Muscle layer of colon (tissue), 2 donors: ENCODE results near the gene ADPGK.

Source experiments
- H3K27ac ChIP-seq: one replicate; pipeline ENCODE4 v1.7.0; 2013; ENCODE audit warnings: low read depth, mild to moderate bottlenecking, low read length, moderate library complexity
- H3K27me3 ChIP-seq, 2 donors: one replicate each; pipeline ENCODE4 v1.7.0; 2013; ENCODE audit warnings: low read length in 2 of 2, mild to moderate bottlenecking in 2 of 2; ENCODE audit not compliant: insufficient read depth in 2 of 2, control insufficient read depth in 1 of 2
- H3K36me3 ChIP-seq: one replicate; pipeline ENCODE4 v1.7.0; 2013; ENCODE audit warnings: mild to moderate bottlenecking, low read length; ENCODE audit not compliant: insufficient read depth
- H3K4me1 ChIP-seq: one replicate; pipeline ENCODE4 v1.7.0; 2013; ENCODE audit warnings: mild to moderate bottlenecking, low read length; ENCODE audit not compliant: insufficient read depth
- H3K4me3 ChIP-seq, 2 donors: one replicate each; pipeline ENCODE4 v1.7.0; 2013; ENCODE audit warnings: low read length in 2 of 2, low read depth in 1 of 2, mild to moderate bottlenecking in 1 of 2, moderate library complexity in 1 of 2
- H3K9ac ChIP-seq: one replicate; pipeline ENCODE4 v1.7.0; 2013; ENCODE audit warnings: low read length
- H3K9me3 ChIP-seq: one replicate; pipeline ENCODE4 v1.7.0; 2013; ENCODE audit warnings: mild to moderate bottlenecking, low read length
- donor health status: abdominal sarcoma.
- donor health status: Adenocarcinoma of cecum.

The ADPGK gene

DNA sequence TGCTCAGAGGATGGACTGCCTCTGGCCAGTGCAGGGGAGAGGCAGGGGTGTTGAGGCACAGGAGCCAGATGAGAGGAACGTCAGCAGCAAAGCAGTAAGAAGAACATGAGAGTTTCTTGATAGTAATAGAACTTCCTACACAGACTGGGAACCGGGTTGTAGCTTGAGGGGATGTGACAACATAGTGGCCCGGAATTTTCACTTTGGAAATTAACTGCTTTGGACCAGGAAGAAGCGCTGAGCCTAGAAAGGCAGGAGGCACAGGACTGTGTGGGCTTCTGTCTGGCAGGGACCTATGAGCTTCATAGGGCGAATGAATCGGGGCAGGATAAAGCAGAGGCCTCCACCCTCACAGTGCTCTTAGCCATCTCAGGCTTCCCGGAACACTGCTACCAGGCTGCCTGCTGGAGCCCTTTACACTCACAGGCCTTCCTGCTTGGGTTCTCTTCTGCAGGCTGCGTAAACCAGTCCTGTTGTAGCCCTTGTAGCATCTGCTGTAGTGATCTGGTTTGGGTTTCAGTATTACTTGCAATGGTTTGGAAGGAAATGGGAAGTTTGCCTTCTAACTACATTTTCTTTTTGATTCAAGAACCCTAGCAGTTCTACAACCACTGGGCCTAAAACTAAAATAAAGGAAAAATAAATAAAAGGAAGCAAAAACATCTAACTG, 3.3 kb upstream of the ADPGK start:
- Histone ChIP-seq H3K9me3 (no peaks in the 10 kb centered on the region), H3K4me3 (no peak overlapping the region), H3K36me3 (no peaks in the 10 kb centered on the region), H3K27me3 (no peaks in the 10 kb centered on the region), H3K4me1 (peaks cover 18% of the 10 kb centered on the region), H3K9ac (no peak overlapping the region), H3K27ac (no peak overlapping the region)

DNA sequence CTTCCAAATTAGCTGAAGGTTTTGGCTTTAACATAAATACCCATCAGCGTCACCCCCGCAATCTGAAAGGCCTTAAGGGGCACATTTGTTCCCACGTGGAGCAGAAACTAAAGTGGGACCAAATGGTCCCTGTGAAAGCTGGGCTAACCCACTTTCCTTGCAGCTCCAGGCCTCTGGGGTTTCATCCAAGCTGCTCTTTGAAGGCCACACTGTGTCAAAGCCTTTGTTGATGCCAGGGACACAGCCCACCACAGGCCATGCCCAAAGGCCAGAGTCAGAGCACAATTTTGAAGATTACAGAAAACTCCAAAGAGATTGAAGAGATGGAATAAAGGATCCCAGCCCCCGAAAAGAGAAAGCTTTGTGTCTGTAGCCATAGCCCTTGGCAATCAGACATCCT, 2.7 kb upstream of the ADPGK start:
- Histone ChIP-seq H3K36me3 (no peaks in the 10 kb centered on the region), H3K4me1 (peaks cover 24% of the 10 kb centered on the region), H3K9ac (no peak overlapping the region), H3K4me3 (no peak overlapping the region), H3K9me3 (no peaks in the 10 kb centered on the region), H3K27me3 (no peaks in the 10 kb centered on the region), H3K27ac (no peak overlapping the region)

DNA sequence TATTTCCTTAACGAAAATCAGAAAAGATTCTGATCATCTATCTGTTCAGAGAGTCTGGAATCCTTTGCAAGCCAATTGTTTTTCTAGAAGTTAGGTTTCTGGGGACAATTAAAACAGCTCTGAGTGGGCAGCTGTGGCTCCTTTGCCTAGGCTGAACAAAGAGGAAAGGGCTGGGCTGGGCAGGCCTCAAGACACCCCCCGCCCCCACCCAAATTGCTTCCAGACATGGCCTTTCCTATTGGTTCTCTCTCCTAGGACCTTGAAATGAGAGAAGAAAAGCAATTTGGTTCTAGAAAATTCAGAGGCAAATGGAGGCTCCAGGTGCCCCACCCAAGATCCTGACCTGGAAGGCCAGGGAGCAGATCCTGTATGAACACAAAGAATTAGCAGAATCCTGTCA, 2.3 kb upstream of the ADPGK start:
- no peaks in the 10 kb centered on the region for H3K36me3 ChIP-seq
- no peak overlapping the region for H3K9ac ChIP-seq
- H3K4me1 ChIP-seq = peaks cover 27% of the 10 kb centered on the region
- H3K4me3 ChIP-seq = no peak overlapping the region
- H3K27me3 ChIP-seq = no peaks in the 10 kb centered on the region
- no peaks in the 10 kb centered on the region for H3K9me3 ChIP-seq
- H3K27ac ChIP-seq = no peak overlapping the region

DNA sequence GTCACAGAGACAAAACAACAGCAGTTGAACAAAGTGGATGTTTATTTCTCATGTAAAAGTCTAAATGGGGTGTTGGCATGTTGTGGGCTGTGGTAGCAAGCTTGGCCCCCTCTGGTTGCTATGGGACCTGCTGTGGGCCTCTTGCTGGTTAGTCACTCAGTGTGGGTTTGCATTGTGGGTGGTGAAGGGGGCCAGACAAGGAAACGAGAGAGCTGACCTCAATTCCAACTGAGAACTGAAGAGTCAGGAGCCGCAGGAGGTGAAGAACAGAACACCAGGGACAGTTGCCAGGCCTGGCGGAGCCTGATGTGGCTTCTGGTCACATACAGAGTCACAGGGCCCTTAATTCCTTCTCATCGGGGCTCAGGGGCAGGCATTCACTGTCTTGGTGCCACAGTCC, 1.9 kb upstream of the ADPGK start:
- no peak overlapping the region for H3K9ac ChIP-seq
- H3K27ac ChIP-seq = no peak overlapping the region
- peaks cover 31% of the 10 kb centered on the region for H3K4me1 ChIP-seq
- no peak overlapping the region for H3K4me3 ChIP-seq
- H3K27me3 ChIP-seq = no peaks in the 10 kb centered on the region
- H3K36me3 ChIP-seq = no peaks in the 10 kb centered on the region
- H3K9me3 ChIP-seq = no peaks in the 10 kb centered on the region

DNA sequence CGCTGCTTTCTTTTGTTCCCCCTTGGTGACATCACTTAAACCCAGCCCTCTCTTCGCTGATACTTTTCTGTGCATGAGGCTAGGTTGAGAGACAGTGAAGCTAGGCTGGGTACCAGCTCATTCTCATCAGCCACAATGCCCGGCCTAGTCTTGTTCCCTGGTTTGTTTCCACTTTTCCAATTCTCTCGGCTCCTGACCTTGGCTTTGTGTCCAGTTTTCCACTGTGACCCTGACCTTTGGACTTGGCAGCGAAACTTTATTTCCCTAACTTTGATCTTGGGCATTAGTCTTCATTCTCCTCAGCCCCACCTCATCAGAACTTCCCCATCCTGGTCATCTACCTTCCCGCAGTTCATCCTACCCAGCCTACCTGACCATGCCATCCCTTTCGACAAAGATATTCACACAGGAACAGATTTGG, 908 bp upstream of the ADPGK start:
- H3K4me3 ChIP-seq = peak overlapping the region; percentile 78 to 94
- H3K9ac ChIP-seq = peak overlapping the region; percentile 72
- H3K27me3 ChIP-seq = no peaks in the 10 kb centered on the region
- no peaks in the 10 kb centered on the region for H3K9me3 ChIP-seq
- H3K27ac ChIP-seq = peak overlapping the region; percentile 100
- H3K4me1 ChIP-seq = peaks cover 31% of the 10 kb centered on the region
- peaks cover 7% of the 10 kb centered on the region for H3K36me3 ChIP-seq

DNA sequence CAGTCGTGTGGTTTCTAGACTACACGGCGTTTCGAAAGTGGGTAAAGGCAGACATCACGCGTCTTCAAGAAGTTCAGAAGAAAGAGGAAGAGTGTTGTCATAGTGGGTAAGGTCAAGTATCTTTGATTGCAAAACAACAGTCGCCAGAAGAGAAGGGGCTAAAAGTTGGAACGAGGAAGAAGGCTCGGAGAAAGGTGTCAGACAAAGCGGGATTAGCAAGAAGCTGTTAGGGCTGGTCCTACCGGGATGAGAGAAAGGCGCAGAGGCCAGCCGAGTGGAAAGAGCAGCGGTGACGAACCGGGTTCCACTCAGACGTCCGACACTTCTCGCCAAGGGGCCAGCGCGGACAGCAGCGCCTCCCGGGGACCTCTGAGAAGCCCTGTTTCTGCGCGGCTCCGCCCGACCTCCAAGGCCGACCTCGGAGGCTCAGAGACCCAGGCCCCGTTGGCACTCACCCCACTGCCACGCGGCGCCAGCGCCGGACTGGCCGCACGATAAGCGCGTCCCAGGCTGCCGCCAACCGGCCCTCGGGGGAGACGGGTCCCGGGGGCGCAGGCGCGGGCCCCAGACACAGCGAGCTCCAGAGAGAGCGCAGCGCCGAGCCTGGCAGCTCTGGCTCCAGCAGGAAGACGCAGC, 436 bp downstream of the ADPGK start:
- Histone ChIP-seq H3K9me3 (no peaks in the 10 kb centered on the region), H3K9ac (peak overlapping the region; percentile 74), H3K4me3 (peak overlapping the region; percentile 78 to 94), H3K27me3 (no peaks in the 10 kb centered on the region), H3K27ac (peak overlapping the region; percentile 100), H3K36me3 (peaks cover 8% of the 10 kb centered on the region), H3K4me1 (peaks cover 31% of the 10 kb centered on the region)

DNA sequence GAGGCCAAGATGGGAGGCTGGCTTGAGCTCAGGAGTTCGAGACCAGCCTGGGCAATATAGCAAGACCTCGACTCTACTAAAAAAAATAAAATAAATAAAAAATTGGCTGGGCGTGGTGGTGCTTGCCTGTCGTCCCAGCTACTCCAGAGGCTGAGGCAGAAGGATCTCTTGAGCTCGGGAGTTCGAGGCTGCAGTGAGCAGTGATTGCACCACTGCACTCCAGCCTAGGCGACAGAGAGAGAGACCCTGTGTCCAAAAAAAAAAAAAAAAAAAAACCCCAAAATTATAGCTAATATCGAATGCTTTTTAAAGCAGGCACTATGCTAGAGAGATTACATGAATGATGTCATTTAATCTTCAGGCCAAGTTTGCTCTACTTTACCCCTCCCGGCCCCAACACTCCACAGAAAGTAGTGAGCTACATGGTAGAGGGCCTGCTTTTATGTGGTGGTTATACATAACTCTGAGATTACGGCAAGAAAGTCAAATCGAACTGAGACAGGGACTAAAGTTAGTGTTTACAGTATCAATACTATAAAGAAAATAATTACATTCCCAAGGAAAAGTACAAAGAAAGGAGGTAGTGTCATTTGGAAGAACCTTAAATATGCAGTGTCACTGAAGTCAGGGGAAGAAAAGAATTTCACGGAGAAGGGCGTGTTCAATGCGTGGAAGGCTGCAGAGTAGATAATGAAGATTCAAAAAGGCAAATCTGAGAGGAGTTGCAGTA, 1.1 kb downstream of the ADPGK start:
- H3K4me3 ChIP-seq = peak overlapping the region; percentile 78 to 94
- peak overlapping the region; percentile 74 for H3K9ac ChIP-seq
- no peaks in the 10 kb centered on the region for H3K9me3 ChIP-seq
- H3K27me3 ChIP-seq = no peaks in the 10 kb centered on the region
- H3K27ac ChIP-seq = peak overlapping the region; percentile 100
- peaks cover 8% of the 10 kb centered on the region for H3K36me3 ChIP-seq
- peaks cover 31% of the 10 kb centered on the region for H3K4me1 ChIP-seq

DNA sequence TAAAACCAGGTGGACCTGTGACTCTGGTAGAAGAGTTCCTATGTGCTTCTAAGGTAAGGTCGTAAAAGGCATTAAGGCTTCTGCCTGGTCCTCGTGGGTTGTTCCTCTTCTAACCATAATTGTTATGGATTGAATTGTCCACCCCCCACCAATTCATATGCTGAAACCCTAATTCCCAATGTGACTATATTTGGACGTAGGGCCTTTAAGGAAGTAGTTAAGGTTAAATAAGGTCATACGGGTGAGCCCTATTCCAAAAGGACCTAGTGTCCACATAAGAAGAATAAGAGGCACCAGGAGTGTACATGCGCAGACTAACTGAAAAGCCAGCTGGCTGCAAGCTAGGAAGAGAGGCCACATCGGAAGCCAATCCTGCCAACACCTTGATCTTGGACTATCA, 1.9 kb downstream of the ADPGK start:
- no peaks in the 10 kb centered on the region for H3K27me3 ChIP-seq
- H3K27ac ChIP-seq = no peak overlapping the region
- H3K4me3 ChIP-seq = peak overlapping the region in 1 of 2 donors; percentile 17
- peaks cover 31% of the 10 kb centered on the region for H3K4me1 ChIP-seq
- H3K9me3 ChIP-seq = no peaks in the 10 kb centered on the region
- no peak overlapping the region for H3K9ac ChIP-seq
- peaks cover 8% of the 10 kb centered on the region for H3K36me3 ChIP-seq

DNA sequence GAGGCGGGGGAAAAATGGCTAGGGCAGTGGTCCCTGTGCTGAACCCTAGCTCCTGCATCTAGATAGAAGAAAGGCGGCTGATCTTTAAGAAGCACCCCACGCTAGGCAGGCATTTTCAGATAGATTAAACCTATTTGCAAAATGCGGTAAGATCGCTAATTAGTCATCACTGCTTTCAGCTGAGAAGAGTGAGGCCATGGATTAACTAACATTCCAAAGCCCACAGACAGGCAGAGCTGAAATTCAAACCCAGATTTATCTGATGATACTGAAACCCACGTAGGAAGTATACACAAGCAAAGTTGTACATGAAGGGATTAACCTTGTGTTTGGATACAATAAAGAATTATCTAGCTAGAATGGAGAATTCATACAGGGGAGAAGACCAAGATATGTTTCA, 4.8 kb downstream of the ADPGK start:
- peaks cover 23% of the 10 kb centered on the region for H3K4me1 ChIP-seq
- peaks cover 14% of the 10 kb centered on the region for H3K36me3 ChIP-seq
- H3K27me3 ChIP-seq = no peaks in the 10 kb centered on the region
- no peak overlapping the region for H3K4me3 ChIP-seq
- H3K9ac ChIP-seq = no peak overlapping the region
- no peaks in the 10 kb centered on the region for H3K9me3 ChIP-seq
- no peak overlapping the region for H3K27ac ChIP-seq

DNA sequence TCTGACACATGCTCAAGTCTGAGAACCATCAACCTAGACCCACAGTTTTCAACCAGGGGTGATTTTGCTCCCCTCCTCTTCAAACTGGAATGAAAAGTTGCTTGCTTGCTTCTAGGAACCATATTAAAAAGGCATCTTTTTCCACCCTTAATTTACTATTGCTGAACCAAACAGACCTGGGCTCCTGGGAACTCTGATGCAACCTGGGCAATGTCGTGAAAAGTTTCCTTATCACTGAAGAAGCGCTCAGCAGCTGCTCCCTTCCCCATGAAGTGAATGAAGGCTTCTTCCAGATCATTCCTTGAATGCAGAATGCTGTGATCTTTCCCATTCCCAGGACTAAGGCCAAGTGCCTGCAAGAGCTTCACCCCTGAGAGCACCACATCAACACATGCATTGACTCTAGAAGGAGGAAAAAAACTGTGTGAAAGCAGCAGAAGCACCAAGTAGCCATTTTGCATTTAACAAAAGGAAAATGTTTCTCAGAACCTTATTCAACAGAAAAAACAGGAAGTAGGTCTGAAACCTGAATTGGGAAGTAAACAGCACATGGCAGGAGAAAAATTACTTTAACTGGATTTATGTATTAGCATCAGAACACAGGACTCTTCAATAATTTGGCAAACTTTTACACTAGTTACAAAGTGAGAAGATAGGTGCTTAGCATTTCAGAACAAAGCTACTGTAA, 8.7 kb downstream of the ADPGK start:
- Histone ChIP-seq H3K4me3 (no peak overlapping the region), H3K36me3 (peaks cover 40% of the 10 kb centered on the region)

DNA sequence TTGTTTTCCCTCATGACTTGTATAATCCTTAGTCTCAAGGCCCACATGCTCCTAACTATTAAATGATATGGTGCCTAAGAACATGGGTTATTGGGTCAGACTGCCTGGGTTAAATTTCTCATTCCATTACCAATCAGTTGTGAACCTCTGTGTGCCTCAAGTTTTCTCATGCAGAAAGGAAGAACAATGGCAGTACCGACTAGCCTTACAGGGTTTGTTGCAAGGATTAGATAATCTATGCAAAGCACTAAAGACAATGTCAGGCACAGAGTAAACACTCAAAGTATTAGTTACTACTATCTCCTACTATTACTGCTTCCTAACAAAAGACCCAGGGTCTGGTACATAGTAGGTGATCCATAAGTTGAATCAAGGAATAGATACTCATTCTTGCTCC, 12.2 kb downstream of the ADPGK start:
- H3K9ac ChIP-seq = no peak overlapping the region
- H3K36me3 ChIP-seq = peaks cover 48% of the 10 kb centered on the region
- no peak overlapping the region for H3K4me3 ChIP-seq
- H3K9me3 ChIP-seq = no peaks in the 10 kb centered on the region
- no peak overlapping the region for H3K27ac ChIP-seq
- H3K4me1 ChIP-seq = no peaks in the 10 kb centered on the region
- no peaks in the 10 kb centered on the region for H3K27me3 ChIP-seq

More for the DNA sequence above, 8.7 kb downstream of the ADPGK start:
- Histone ChIP-seq H3K9me3 (no peaks in the 10 kb centered on the region), H3K27ac (no peak overlapping the region), H3K27me3 (no peaks in the 10 kb centered on the region), H3K4me1 (no peaks in the 10 kb centered on the region), H3K9ac (no peak overlapping the region)
